Neural progenitor cell (in vitro differentiated cells): Measurements from ENCODE around the gene PTPRK. TPM values are rescaled to one million over a fixed set of nuclear protein-coding genes. Genes with fewer than 3 reads are reported as not detected.

Source experiments
- DNase-seq: peaks from one replicate; pipeline ENCODE4 v3.0.0-alpha.2; 2016; ENCODE audit warnings: low spot score
- H2AFZ ChIP-seq: fragments of 200-600 bp; sonication (generic); replicated peaks from 2 replicates; pipeline ENCODE4 v1.6.1; 2016; ENCODE audit warnings: antibody characterized with exemption
- H3F3A ChIP-seq: fragments of 200-600 bp; sonication (generic); 2 replicates; pipeline ENCODE4 v1.6.1; 2016; ENCODE audit warnings: antibody characterized with exemption, low read depth
- H3K27ac ChIP-seq: fragments of 200-600 bp; sonication (generic); 2 replicates; pipeline ENCODE4 v1.5.1; 2016; ENCODE audit warnings: mild to moderate bottlenecking
- H3K27me3 ChIP-seq: fragments of 200-600 bp; sonication (generic); 2 replicates; pipeline ENCODE4 v1.6.1; 2016; ENCODE audit warnings: mild to moderate bottlenecking, moderate library complexity
- H3K36me3 ChIP-seq: fragments of 200-600 bp; sonication (generic); 2 replicates; pipeline ENCODE4 v1.5.1; 2016
- H3K4me1 ChIP-seq: fragments of 200-600 bp; sonication (generic); 2 replicates; pipeline ENCODE4 v1.6.1; 2016; ENCODE audit warnings: mixed run types
- H3K4me2 ChIP-seq: fragments of 200-600 bp; sonication (generic); 2 replicates; pipeline ENCODE4 v1.6.1; 2016
- H3K4me3 ChIP-seq: fragments of 200-600 bp; sonication (generic); 2 replicates; pipeline ENCODE4 v1.5.1; 2016
- H3K79me2 ChIP-seq: fragments of 200-600 bp; sonication (generic); 2 replicates; pipeline ENCODE4 v1.6.1; 2016; ENCODE audit warnings: low read depth
- H3K9ac ChIP-seq: fragments of 200-600 bp; sonication (generic); 2 replicates; pipeline ENCODE4 v1.6.1; 2016
- H3K9me3 ChIP-seq: fragments of 200-600 bp; sonication (generic); 2 replicates; pipeline ENCODE4 v1.5.1; 2016; ENCODE audit warnings: low read depth
- H4K20me1 ChIP-seq: fragments of 200-600 bp; sonication (generic); 2 replicates; pipeline ENCODE4 v1.6.1; 2016; ENCODE audit warnings: low read depth
- H3K27ac Mint-ChIP-seq: 3 replicates; pipeline ENCODE4 v1.8.0; 2021; ENCODE audit warnings: mixed read lengths
- H3K27me3 Mint-ChIP-seq: 2 replicates; pipeline ENCODE4 v1.8.0; 2022; ENCODE audit warnings: low read depth, mild to moderate bottlenecking, inconsistent platforms, moderate library complexity, mixed read lengths; ENCODE audit not compliant: insufficient read depth
- H3K36me3 Mint-ChIP-seq: 3 replicates; pipeline ENCODE4 v1.8.0; 2021; ENCODE audit warnings: mixed read lengths
- H3K4me1 Mint-ChIP-seq: 3 replicates; pipeline ENCODE4 v1.8.0; 2021; ENCODE audit warnings: mixed read lengths
- H3K4me3 Mint-ChIP-seq: 3 replicates; pipeline ENCODE4 v1.8.0; 2021; ENCODE audit warnings: mild to moderate bottlenecking, moderate library complexity, mixed read lengths
- H3K9me3 Mint-ChIP-seq: 3 replicates; pipeline ENCODE4 v1.8.0; 2020; ENCODE audit warnings: mixed read lengths
- EZH2 ChIP-seq: fragments of 200-600 bp; sonication (generic); IDR thresholded peaks from 2 replicates; pipeline ENCODE4 v1.6.1; 2017; ENCODE audit warnings: antibody characterized with exemption, mild to moderate bottlenecking, moderate library complexity
- EZH2phosphoT487 ChIP-seq: fragments of 200-600 bp; sonication (generic); IDR thresholded peaks from 2 replicates; pipeline ENCODE4 v1.6.1; 2017; ENCODE audit warnings: antibody characterized with exemption
- total RNA-seq: library from RNA; depleted of rRNA; stranded (reverse); fragments of >200 nt; gene quantifications from 2 replicates; pipeline ENCODE4 v1.2.3, GENCODE V29; 2015; ENCODE audit warnings: low replicate concordance
- TF ChIP-seq, protein P1 (sequence below): fragments of 200-600 bp; sonication (generic); IDR thresholded peaks from 2 replicates; pipeline ENCODE4 v1.5.1; 2017; ENCODE audit warnings: antibody characterized with exemption, mild to moderate bottlenecking

PTPRK gene
- total RNA-seq, 1 donor from 2014 or later = 35.0 TPM

DNA sequence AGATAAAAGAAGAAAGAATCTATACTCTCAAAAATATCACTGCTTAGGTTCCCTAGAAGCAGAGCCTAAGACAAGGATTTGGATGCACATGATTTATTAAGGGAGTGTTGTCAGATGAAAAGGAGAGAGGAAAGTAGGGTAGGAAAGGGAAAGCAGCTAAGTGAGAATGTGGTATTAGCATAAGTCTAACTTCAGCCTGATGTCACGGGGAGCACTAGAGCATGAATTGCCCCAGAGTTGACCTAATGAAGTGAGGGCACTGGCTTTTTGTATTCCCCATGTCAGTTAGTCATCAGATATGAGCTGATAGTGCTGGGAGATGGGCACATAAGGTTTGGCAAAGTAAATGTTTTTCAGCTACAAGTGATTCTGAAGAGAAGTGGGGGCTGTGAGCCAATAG, 490.6 kb downstream of the PTPRK start:
- H3K36me3 ChIP-seq = no peaks in the 10 kb centered on the region
- no peak overlapping the region for H3K4me3 ChIP-seq
- no peak for TF ChIP-seq EZH2phosphoT487
- TF ChIP-seq, protein P1, sequence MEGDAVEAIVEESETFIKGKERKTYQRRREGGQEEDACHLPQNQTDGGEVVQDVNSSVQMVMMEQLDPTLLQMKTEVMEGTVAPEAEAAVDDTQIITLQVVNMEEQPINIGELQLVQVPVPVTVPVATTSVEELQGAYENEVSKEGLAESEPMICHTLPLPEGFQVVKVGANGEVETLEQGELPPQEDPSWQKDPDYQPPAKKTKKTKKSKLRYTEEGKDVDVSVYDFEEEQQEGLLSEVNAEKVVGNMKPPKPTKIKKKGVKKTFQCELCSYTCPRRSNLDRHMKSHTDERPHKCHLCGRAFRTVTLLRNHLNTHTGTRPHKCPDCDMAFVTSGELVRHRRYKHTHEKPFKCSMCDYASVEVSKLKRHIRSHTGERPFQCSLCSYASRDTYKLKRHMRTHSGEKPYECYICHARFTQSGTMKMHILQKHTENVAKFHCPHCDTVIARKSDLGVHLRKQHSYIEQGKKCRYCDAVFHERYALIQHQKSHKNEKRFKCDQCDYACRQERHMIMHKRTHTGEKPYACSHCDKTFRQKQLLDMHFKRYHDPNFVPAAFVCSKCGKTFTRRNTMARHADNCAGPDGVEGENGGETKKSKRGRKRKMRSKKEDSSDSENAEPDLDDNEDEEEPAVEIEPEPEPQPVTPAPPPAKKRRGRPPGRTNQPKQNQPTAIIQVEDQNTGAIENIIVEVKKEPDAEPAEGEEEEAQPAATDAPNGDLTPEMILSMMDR = no peak
- TF ChIP-seq EZH2 = no peak
- no peaks in the 10 kb centered on the region for H3K9me3 ChIP-seq
- Mint-ChIP-seq H3K9me3 (no peaks in the 10 kb centered on the region), H3K27me3 (no peaks in the 10 kb centered on the region), H3K4me1 (peaks cover 8% of the 10 kb centered on the region), H3K27ac (no peak overlapping the region), H3K36me3 (no peaks in the 10 kb centered on the region), H3K4me3 (no peak overlapping the region)
- H2AFZ ChIP-seq = no peak overlapping the region
- H3K79me2 ChIP-seq = no peaks in the 10 kb centered on the region
- H3K9ac ChIP-seq = no peak overlapping the region
- no peaks in the 10 kb centered on the region for H3F3A ChIP-seq
- H3K27ac ChIP-seq = no peak overlapping the region
- DNase-seq = no peak
- no peaks in the 10 kb centered on the region for H4K20me1 ChIP-seq
- H3K27me3 ChIP-seq = no peaks in the 10 kb centered on the region
- H3K4me1 ChIP-seq = no peaks in the 10 kb centered on the region
- no peak overlapping the region for H3K4me2 ChIP-seq

DNA sequence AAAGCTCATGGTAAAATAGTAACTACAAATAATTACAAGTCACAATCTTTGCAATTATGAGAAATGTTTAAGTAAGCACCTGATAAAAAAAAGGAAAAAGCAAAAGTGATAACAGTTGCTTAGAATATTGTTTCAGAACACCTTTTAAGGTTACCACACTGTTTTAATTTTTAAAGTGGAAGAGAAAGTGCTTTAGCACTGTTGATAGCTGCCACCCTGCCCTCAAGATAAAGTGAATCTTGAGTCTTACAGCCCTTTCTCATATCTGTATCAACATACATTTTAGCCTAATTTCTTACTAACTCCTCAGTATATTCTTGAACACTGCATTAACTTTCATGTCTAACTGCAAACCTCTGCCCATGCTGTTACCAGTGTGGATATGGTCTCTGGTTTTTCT, 492.2 kb downstream of the PTPRK start:
- no peak overlapping the region for H2AFZ ChIP-seq
- TF ChIP-seq, protein P1 = no peak
- TF ChIP-seq EZH2phosphoT487 (no peak), EZH2 (no peak)
- H3K36me3 Mint-ChIP-seq = no peaks in the 10 kb centered on the region
- no peaks in the 10 kb centered on the region for H3K79me2 ChIP-seq
- H3K9ac ChIP-seq = no peak overlapping the region
- H3K27me3 Mint-ChIP-seq = no peaks in the 10 kb centered on the region
- H3K4me3 Mint-ChIP-seq = no peak overlapping the region
- H3K4me1 ChIP-seq = no peaks in the 10 kb centered on the region
- H3K4me1 Mint-ChIP-seq = peaks cover 8% of the 10 kb centered on the region
- H3K4me3 ChIP-seq = no peak overlapping the region
- no peak overlapping the region for H3K4me2 ChIP-seq
- no peak overlapping the region for H3K27ac ChIP-seq
- H4K20me1 ChIP-seq = no peaks in the 10 kb centered on the region
- H3K36me3 ChIP-seq = no peaks in the 10 kb centered on the region
- no peaks in the 10 kb centered on the region for H3K9me3 ChIP-seq
- no peaks in the 10 kb centered on the region for H3K9me3 Mint-ChIP-seq
- no peak overlapping the region for H3K27ac Mint-ChIP-seq
- no peaks in the 10 kb centered on the region for H3F3A ChIP-seq
- H3K27me3 ChIP-seq = no peaks in the 10 kb centered on the region
- no peak for DNase-seq

DNA sequence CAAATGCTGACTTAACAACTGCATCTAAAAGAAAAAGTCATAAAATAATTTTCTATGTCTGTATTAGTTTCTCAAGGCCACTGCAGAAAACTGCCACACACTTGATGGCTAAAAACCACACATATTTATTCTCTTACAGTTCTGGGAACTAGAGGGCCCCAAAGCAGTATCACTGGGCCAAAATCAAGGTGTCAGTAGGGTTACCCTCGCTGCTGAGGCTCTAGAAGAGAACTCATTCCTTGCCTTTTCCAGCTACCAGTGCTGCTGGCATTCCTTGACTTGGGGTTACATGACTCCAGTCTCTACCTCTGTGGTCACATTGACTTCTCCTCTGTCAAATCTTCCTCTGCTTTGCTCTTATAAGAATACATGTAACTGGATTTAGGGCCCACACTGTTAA, 494.9 kb downstream of the PTPRK start:
- Mint-ChIP-seq H3K4me1 (peaks cover 8% of the 10 kb centered on the region), H3K9me3 (no peaks in the 10 kb centered on the region), H3K36me3 (no peaks in the 10 kb centered on the region), H3K4me3 (no peak overlapping the region), H3K27me3 (no peaks in the 10 kb centered on the region), H3K27ac (no peak overlapping the region)
- Histone ChIP-seq H3K4me2 (no peak overlapping the region), H3K9ac (no peak overlapping the region), H2AFZ (no peak overlapping the region), H3K4me3 (no peak overlapping the region), H3K27ac (no peak overlapping the region), H3K9me3 (no peaks in the 10 kb centered on the region), H3F3A (no peaks in the 10 kb centered on the region), H4K20me1 (no peaks in the 10 kb centered on the region), H3K79me2 (no peaks in the 10 kb centered on the region), H3K36me3 (no peaks in the 10 kb centered on the region), H3K4me1 (peaks cover 10% of the 10 kb centered on the region), H3K27me3 (no peaks in the 10 kb centered on the region)
- no peak for TF ChIP-seq EZH2phosphoT487
- TF ChIP-seq EZH2 = no peak
- TF ChIP-seq, protein P1 = no peak
- DNase-seq = no peak

DNA sequence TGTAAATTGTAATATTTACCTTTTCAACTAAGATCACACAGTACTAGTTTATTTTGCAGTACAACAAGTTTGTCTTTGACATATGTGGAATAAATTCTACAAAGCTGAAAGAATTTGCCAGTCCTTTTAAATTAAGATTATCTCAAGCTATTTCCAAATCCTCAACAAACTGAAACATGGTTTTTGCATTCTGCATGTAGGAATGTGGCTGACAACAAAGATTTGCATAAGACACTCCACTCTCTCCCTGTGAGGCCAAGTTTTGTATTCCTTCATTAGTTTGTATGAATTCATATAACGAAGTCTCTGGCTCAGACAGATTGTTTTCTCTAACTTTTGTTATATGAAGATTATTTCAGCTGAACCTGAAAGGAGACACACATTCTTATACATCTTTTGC, 495.4 kb downstream of the PTPRK start:
- no peak overlapping the region for H3K27ac ChIP-seq
- no peaks in the 10 kb centered on the region for H3K27me3 ChIP-seq
- Mint-ChIP-seq H3K4me1 (peaks cover 4% of the 10 kb centered on the region), H3K27me3 (no peaks in the 10 kb centered on the region), H3K27ac (no peak overlapping the region), H3K9me3 (no peaks in the 10 kb centered on the region), H3K4me3 (no peak overlapping the region), H3K36me3 (no peaks in the 10 kb centered on the region)
- no peaks in the 10 kb centered on the region for H3K79me2 ChIP-seq
- H3K4me2 ChIP-seq = no peak overlapping the region
- no peaks in the 10 kb centered on the region for H3F3A ChIP-seq
- DNase-seq = no peak
- H3K9me3 ChIP-seq = no peaks in the 10 kb centered on the region
- H3K4me3 ChIP-seq = no peak overlapping the region
- H3K4me1 ChIP-seq = peaks cover 10% of the 10 kb centered on the region
- H2AFZ ChIP-seq = no peak overlapping the region
- no peaks in the 10 kb centered on the region for H3K36me3 ChIP-seq
- no peaks in the 10 kb centered on the region for H4K20me1 ChIP-seq
- H3K9ac ChIP-seq = no peak overlapping the region
- TF ChIP-seq, protein P1 = no peak
- no peak for TF ChIP-seq EZH2phosphoT487
- no peak for TF ChIP-seq EZH2
